22Rv1 (cell line): Measurements from ENCODE around the gene RNF39.

Source experiments
- CTCF ChIP-seq: fragments of 450-650 bp; IDR thresholded peaks from 2 replicates; pipeline ENCODE4 v1.5.1; 2017; ENCODE audit warnings: mild to moderate bottlenecking
- ZFX ChIP-seq: fragments of 450-650 bp; IDR thresholded peaks from 2 replicates; pipeline ENCODE4 v1.6.1; 2017; ENCODE audit warnings: antibody characterized with exemption, borderline replicate concordance

DNA sequence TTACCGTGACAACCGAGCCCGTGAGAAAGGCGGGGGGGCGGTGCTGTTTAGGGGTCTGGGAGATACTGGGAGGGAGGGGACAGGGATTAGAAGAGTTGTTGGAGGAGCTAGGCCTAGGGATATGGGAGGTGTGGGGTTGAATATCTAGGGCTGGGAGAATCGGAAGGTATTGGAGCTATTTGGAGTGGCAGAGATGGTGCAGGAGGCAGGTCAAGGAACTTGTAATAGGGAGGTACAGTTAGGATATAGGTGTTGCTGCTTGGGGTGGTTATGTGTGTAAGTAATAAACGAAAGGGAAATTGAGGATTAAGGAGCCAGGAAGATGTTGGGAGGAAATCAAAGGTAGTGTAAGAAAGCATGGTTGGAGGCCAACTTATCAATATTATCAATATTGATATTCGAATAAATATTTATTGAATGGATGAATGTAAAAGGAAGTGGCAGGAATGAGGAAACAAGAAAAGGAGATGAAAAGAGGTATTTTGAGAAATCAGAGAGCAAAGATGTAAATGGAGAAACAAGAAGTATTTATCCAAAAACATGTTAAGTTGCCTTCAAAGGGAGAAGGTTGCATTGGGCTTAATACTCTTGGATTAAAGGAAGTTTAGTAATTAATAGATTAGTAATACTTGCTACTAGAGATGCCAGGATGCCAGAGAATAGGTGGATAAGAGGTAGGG is 8.0 kb downstream of the RNF39 start:
- TF ChIP-seq CTCF (no peak), ZFX (no peak)
